ENCODE data around the gene XG.

Gene XG

DNA sequence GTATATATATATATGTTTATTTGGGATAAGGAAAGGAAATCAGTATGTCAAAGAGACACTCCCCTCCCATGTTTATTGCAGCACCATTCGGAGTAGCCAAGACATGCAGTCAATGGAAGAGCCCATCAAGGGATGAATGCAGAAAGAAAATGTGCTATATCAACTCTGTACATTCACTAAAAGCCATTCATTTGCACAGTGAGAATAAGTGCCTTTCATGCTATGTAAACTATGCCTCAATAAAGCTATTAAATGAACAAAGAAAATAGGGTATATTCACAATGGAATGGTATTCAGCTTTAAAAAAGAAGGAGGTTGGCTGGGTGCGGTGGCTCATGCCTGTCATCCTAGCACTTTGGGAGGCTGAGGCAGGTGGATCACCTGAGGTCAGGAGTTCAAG is 40.4 kb upstream of the XG start:
- Histone ChIP-seq H2AK5ac (ENCODE audit: low read depth, low read length) (no peak overlapping the region), H3K23ac (ENCODE audit: low read depth, low read length, poor library complexity) (no peak overlapping the region), H3K27ac (replicated peaks; ENCODE audit: low read length) (no peak overlapping the region), H2BK120ac (ENCODE audit: low read depth, low read length) (no peak overlapping the region), H4K8ac (ENCODE audit: low read depth, low read length) (no peak overlapping the region), H4K91ac (ENCODE audit: low read depth, low read length, poor library complexity) (no peak overlapping the region), H2BK12ac (ENCODE audit: low read length) (no peak overlapping the region), H3K4me1 (ENCODE audit: control insufficient read depth in 2 of 2, insufficient read depth in 1 of 2, low read depth in 1 of 2, low read length in 2 of 2) (peaks cover 27 to 35% of the 10 kb centered on the region in 2 donors), H3K9ac (ENCODE audit: low read depth, low read length, poor library complexity) (no peak overlapping the region), H2BK15ac (ENCODE audit: low read length) (no peak overlapping the region), H3K79me1 (ENCODE audit: low read depth, low read length) (peaks cover 17% of the 10 kb centered on the region), H3K9me3 (replicated peaks in 1 of 2; ENCODE audit: control insufficient read depth in 2 of 2, insufficient read depth in 1 of 2, low read depth in 1 of 2, low read length in 2 of 2) (peaks cover 0 to 7% of the 10 kb centered on the region in 2 donors), H3K4me2 (ENCODE audit: insufficient read depth, low read length, poor library complexity, severe bottlenecking) (no peak overlapping the region), H3K4me3 (ENCODE audit: low read length in 2 of 2) (no peak overlapping the region), H3K18ac (ENCODE audit: low read length) (no peak overlapping the region), H2AFZ (ENCODE audit: low read length) (no peak overlapping the region), H3K14ac (ENCODE audit: low read length) (no peak overlapping the region), H3K27me3 (ENCODE audit: control insufficient read depth in 3 of 3, insufficient read depth in 3 of 3, low read depth in 1 of 3, low read length in 3 of 3) (no peaks in the 10 kb centered on the region), H3K4ac (ENCODE audit: low read length) (no peak overlapping the region), H3K36me3 (replicated peaks in 1 of 2; ENCODE audit: control insufficient read depth in 2 of 2, insufficient read depth in 2 of 2, low read length in 2 of 2) (peaks cover 19 to 36% of the 10 kb centered on the region in 2 donors), H2BK5ac (ENCODE audit: low read length) (no peak overlapping the region)
- no peak for DNase-seq (ENCODE audit: low spot score)
- WGBS, 2 donors (ENCODE audit: extremely low coverage in 2 of 2, insufficient read length in 2 of 2, insufficient replicate concordance in 1 of 2), result no CpG with 5 or more reads among the region's 2 CpGs

DNA sequence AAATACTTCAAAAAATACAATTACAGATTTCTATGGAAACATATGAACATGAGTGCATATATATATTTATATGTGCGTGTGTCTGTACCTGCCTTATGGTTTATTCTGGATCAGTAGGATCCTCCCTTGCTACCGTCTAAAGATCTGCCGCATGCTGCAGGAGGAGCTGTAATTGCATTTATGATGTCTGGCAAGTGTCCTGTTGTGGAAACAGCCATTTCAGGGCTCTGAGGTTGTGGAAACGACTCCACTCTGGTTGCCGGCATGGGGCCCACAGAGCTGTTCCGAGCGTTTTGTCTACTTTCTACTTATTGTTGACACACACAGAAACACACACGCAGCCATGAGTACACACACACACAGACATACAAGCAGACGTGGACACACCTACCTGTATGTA is 39.4 kb upstream of the XG start:
- Histone ChIP-seq H3K4me2 (ENCODE audit: insufficient read depth, low read length, poor library complexity, severe bottlenecking) (no peak overlapping the region), H3K4me3 (ENCODE audit: low read length in 2 of 2) (peak overlapping the region in 1 of 2 donors; percentile 68), H3K27me3 (ENCODE audit: control insufficient read depth in 3 of 3, insufficient read depth in 3 of 3, low read depth in 1 of 3, low read length in 3 of 3) (no peaks in the 10 kb centered on the region), H2BK5ac (ENCODE audit: low read length) (no peak overlapping the region), H3K23ac (ENCODE audit: low read depth, low read length, poor library complexity) (no peak overlapping the region), H3K18ac (ENCODE audit: low read length) (no peak overlapping the region), H3K79me1 (ENCODE audit: low read depth, low read length) (peaks cover 17% of the 10 kb centered on the region), H4K91ac (ENCODE audit: low read depth, low read length, poor library complexity) (no peak overlapping the region), H4K8ac (ENCODE audit: low read depth, low read length) (no peak overlapping the region), H2AFZ (ENCODE audit: low read length) (no peak overlapping the region), H2BK12ac (ENCODE audit: low read length) (no peak overlapping the region), H3K14ac (ENCODE audit: low read length) (no peak overlapping the region), H3K36me3 (replicated peaks in 1 of 2; ENCODE audit: control insufficient read depth in 2 of 2, insufficient read depth in 2 of 2, low read length in 2 of 2) (peaks cover 21 to 46% of the 10 kb centered on the region in 2 donors), H3K27ac (replicated peaks; ENCODE audit: low read length) (no peak overlapping the region), H2AK5ac (ENCODE audit: low read depth, low read length) (no peak overlapping the region), H3K9me3 (replicated peaks in 1 of 2; ENCODE audit: control insufficient read depth in 2 of 2, insufficient read depth in 1 of 2, low read depth in 1 of 2, low read length in 2 of 2) (peaks cover 0 to 7% of the 10 kb centered on the region in 2 donors), H2BK15ac (ENCODE audit: low read length) (no peak overlapping the region), H3K4me1 (ENCODE audit: control insufficient read depth in 2 of 2, insufficient read depth in 1 of 2, low read depth in 1 of 2, low read length in 2 of 2) (peaks cover 21 to 29% of the 10 kb centered on the region in 2 donors), H3K4ac (ENCODE audit: low read length) (no peak overlapping the region), H2BK120ac (ENCODE audit: low read depth, low read length) (no peak overlapping the region), H3K9ac (ENCODE audit: low read depth, low read length, poor library complexity) (no peak overlapping the region)
- no CpG with 5 or more reads among the region's 9 CpGs for WGBS, 2 donors (ENCODE audit: extremely low coverage in 2 of 2, insufficient read length in 2 of 2, insufficient replicate concordance in 1 of 2)
- no peak for DNase-seq (ENCODE audit: low spot score)

DNA sequence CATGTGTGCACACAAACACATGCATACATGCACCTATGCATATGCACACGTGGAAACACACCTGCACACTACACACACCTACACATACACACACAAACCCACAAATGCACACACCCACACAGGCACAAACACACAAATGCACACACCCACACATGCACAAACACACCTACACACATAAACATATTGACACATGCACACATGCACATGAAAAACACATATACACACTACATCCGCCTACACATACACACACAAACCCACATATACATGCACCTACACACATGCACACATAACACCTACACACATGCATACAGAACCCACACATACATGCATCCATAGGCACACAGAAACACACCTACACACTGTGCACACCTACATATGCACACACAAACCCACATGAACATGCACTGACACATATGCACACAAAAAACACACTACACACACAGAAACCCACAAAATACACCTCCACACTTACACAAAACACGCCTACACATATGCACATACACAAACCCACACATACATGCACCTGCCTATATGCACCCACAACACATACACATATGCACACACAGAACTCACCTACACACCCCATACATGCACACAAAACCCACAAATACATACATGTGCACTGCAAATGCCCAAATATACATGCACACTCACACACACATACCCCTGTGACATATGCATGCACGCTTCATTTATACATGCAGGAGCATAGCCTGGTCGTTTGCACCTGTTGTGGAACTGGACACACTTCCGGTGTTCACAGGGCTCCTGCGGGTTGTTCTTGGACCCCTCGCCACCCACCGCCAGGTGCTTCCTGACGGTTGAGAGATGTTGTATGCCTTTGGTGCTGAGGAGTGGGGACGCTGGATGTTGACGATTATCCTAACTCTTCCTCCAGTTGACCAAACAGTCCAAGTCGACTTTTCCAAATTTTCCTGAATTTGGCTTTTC is 38.7 kb upstream of the XG start:
- no peak overlapping the region for H3K18ac ChIP-seq (ENCODE audit: low read length)
- H2AFZ ChIP-seq (ENCODE audit: low read length), result no peak overlapping the region
- DNase-seq (ENCODE audit: low spot score), result no peak
- H3K14ac ChIP-seq (ENCODE audit: low read length), result no peak overlapping the region
- H3K4me2 ChIP-seq (ENCODE audit: insufficient read depth, low read length, poor library complexity, severe bottlenecking), result no peak overlapping the region
- no peak overlapping the region for H3K27ac ChIP-seq (replicated peaks; ENCODE audit: low read length)
- H4K8ac ChIP-seq (ENCODE audit: low read depth, low read length), result no peak overlapping the region
- no peaks in the 10 kb centered on the region for H3K27me3 ChIP-seq (ENCODE audit: control insufficient read depth in 3 of 3, insufficient read depth in 3 of 3, low read depth in 1 of 3, low read length in 3 of 3)
- 100% methylated on average over 1 to 2 of the region's 13 CpGs for WGBS, 2 donors (ENCODE audit: extremely low coverage in 2 of 2, insufficient read length in 2 of 2, insufficient replicate concordance in 1 of 2)
- H4K91ac ChIP-seq (ENCODE audit: low read depth, low read length, poor library complexity), result no peak overlapping the region
- H3K36me3 ChIP-seq (replicated peaks in 1 of 2; ENCODE audit: control insufficient read depth in 2 of 2, insufficient read depth in 2 of 2, low read length in 2 of 2), result peaks cover 24 to 53% of the 10 kb centered on the region in 2 donors
- no peak overlapping the region for H2AK5ac ChIP-seq (ENCODE audit: low read depth, low read length)
- H3K9me3 ChIP-seq (replicated peaks in 1 of 2; ENCODE audit: control insufficient read depth in 2 of 2, insufficient read depth in 1 of 2, low read depth in 1 of 2, low read length in 2 of 2), result peaks cover 0 to 7% of the 10 kb centered on the region in 2 donors
- H3K9ac ChIP-seq (ENCODE audit: low read depth, low read length, poor library complexity), result no peak overlapping the region
- peaks cover 18 to 22% of the 10 kb centered on the region in 2 donors for H3K4me1 ChIP-seq (ENCODE audit: control insufficient read depth in 2 of 2, insufficient read depth in 1 of 2, low read depth in 1 of 2, low read length in 2 of 2)
- H2BK120ac ChIP-seq (ENCODE audit: low read depth, low read length), result no peak overlapping the region
- no peak overlapping the region for H2BK15ac ChIP-seq (ENCODE audit: low read length)
- H2BK5ac ChIP-seq (ENCODE audit: low read length), result no peak overlapping the region
- peak overlapping the region in 1 of 2 donors; percentile 68 for H3K4me3 ChIP-seq (ENCODE audit: low read length in 2 of 2)
- H2BK12ac ChIP-seq (ENCODE audit: low read length), result no peak overlapping the region
- no peak overlapping the region for H3K23ac ChIP-seq (ENCODE audit: low read depth, low read length, poor library complexity)
- no peak overlapping the region for H3K4ac ChIP-seq (ENCODE audit: low read length)
- H3K79me1 ChIP-seq (ENCODE audit: low read depth, low read length), result peaks cover 17% of the 10 kb centered on the region

DNA sequence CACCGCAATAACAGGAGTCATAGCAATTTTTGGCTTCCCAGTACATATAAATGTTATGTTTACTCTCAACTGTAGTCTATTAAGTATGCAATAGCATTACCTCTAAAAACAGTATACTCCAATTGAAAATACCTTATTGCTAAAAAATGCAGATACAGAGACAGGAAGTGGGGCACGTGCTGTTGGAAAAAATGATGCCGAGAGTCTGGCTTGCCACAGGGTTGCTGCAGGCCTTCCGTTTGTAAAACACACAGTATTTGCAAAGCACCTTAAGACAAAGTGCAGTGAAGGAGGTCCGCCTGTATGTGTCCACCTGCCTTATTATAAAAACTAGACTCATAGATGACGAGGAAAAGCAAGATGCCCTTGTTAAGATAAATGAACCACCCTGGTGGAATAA is 37.3 kb upstream of the XG start:
- H4K8ac ChIP-seq (ENCODE audit: low read depth, low read length), result no peak overlapping the region
- H3K27ac ChIP-seq (replicated peaks; ENCODE audit: low read length), result no peak overlapping the region
- H2BK120ac ChIP-seq (ENCODE audit: low read depth, low read length), result no peak overlapping the region
- H3K4me3 ChIP-seq (ENCODE audit: low read length in 2 of 2), result no peak overlapping the region
- no peak overlapping the region for H4K91ac ChIP-seq (ENCODE audit: low read depth, low read length, poor library complexity)
- no peak overlapping the region for H2BK15ac ChIP-seq (ENCODE audit: low read length)
- no peak overlapping the region for H2BK5ac ChIP-seq (ENCODE audit: low read length)
- H3K79me1 ChIP-seq (ENCODE audit: low read depth, low read length), result peaks cover 10% of the 10 kb centered on the region
- peaks cover 0 to 4% of the 10 kb centered on the region in 2 donors for H3K9me3 ChIP-seq (replicated peaks in 1 of 2; ENCODE audit: control insufficient read depth in 2 of 2, insufficient read depth in 1 of 2, low read depth in 1 of 2, low read length in 2 of 2)
- H3K4me1 ChIP-seq (ENCODE audit: control insufficient read depth in 2 of 2, insufficient read depth in 1 of 2, low read depth in 1 of 2, low read length in 2 of 2), result peaks cover 7 to 9% of the 10 kb centered on the region in 2 donors
- H3K14ac ChIP-seq (ENCODE audit: low read length), result no peak overlapping the region
- H3K36me3 ChIP-seq (replicated peaks in 1 of 2; ENCODE audit: control insufficient read depth in 2 of 2, insufficient read depth in 2 of 2, low read length in 2 of 2), result peaks cover 24 to 66% of the 10 kb centered on the region in 2 donors
- H3K4ac ChIP-seq (ENCODE audit: low read length), result no peak overlapping the region
- DNase-seq (ENCODE audit: low spot score), result no peak
- no peak overlapping the region for H3K9ac ChIP-seq (ENCODE audit: low read depth, low read length, poor library complexity)
- H2BK12ac ChIP-seq (ENCODE audit: low read length), result no peak overlapping the region
- no peak overlapping the region for H2AFZ ChIP-seq (ENCODE audit: low read length)
- no peak overlapping the region for H3K23ac ChIP-seq (ENCODE audit: low read depth, low read length, poor library complexity)
- no peak overlapping the region for H3K4me2 ChIP-seq (ENCODE audit: insufficient read depth, low read length, poor library complexity, severe bottlenecking)
- WGBS, 2 donors (ENCODE audit: extremely low coverage in 2 of 2, insufficient read length in 2 of 2, insufficient replicate concordance in 1 of 2), result no CpG with 5 or more reads among the region's 6 CpGs
- no peaks in the 10 kb centered on the region for H3K27me3 ChIP-seq (ENCODE audit: control insufficient read depth in 3 of 3, insufficient read depth in 3 of 3, low read depth in 1 of 3, low read length in 3 of 3)
- H2AK5ac ChIP-seq (ENCODE audit: low read depth, low read length), result no peak overlapping the region
- no peak overlapping the region for H3K18ac ChIP-seq (ENCODE audit: low read length)
